GM18519 (cell line): ENCODE measurements around the gene BEAN1.
A peak's percentile ranks its signal among the peaks of the same experiment; 100 is the strongest.

Experiments
- ATAC-seq: cut with Tn5 transposase; IDR thresholded peaks from one replicate; pipeline ENCODE4 v1.9.1; 2021; ENCODE audit warnings: mild to moderate bottlenecking, moderate library complexity; ENCODE audit not compliant: unreplicated experiment, low FRiP score

BEAN1 gene

DNA sequence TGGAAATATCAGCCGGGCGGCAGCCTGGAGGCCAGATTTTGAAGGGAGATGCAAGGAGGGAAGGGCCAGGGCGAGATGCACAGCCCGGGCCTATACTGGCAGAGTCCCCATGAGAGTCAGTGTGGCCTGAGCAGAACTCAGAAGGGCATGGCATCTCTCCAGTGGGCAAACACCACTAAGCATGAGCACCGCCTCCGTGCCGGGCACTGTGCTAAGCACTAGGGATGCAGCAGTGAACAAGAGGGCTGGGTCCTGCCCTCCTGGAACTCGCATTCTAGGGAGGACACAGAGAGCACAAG lies 89.4 kb downstream of the BEAN1 start:
- no peak for ATAC-seq

DNA sequence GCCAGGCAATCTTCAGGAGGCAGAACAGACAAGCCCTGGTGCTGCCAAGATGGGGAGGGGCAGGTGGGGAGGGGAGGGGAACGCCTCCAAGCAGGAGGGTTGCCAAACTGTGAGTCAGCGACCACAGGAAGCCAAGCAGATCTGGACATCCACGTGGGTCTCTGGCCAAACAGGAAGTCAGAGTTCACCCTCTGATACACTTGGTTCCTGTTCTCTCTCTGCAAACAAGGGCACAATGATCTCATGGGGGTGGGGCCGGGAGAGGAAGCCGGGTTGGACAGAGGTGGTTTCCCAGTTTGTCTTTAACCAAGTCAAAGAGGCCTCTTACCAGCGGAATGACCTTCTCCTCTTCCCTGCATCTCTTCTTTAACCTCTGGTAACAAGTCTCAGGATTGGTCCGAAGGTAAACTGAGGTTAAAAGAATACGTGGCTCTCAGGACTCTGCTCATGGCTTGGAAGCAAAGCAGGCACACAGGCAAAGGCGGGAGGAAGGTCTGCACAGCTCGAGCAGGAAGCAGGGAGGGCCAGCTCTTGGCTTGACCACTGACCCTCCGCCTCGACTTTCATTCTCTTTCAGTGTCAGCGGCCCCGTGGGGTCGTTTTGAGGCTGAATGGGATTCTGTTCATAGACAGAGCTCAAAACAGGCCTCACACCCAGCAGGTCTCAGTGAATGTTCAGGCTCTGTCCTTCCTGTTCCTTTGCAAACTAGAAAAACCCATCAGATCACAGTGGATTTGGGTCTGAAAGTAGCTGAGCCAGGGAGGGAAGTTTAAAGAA lies 89.9 kb downstream of the BEAN1 start:
- peak; percentile 95 for ATAC-seq

DNA sequence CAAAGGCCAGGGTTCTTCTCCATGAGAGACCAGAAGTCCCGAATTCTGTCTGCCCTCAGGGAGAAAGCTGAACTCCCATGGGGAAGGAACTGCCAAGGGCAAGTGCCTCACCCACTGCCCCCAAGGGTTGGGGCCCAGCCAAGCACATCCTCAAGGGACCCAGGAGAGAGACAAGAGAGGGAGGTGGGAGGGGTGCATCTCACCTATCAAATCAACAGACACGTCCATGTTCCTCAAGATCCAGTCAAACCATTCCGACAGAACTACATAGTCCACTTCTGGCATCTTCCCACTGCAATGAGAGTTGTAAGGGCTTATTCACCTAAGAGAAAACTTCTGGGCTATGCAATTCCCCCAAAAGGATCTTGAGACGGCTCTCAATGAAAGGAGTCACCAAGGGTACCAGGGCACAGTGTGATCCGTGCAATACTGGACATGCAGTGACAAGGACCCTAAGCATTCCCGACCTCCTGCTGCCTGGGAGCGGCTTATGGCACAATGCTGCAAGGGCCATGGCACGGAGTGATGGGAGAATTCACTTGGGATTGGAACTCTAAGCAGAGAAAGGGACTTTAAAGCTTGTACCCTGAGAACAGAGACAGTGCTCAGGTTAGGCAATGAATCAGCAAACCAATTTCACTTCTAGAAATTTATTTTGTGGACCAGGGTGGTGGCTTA lies 90.6 kb downstream of the BEAN1 start:
- no peak for ATAC-seq

DNA sequence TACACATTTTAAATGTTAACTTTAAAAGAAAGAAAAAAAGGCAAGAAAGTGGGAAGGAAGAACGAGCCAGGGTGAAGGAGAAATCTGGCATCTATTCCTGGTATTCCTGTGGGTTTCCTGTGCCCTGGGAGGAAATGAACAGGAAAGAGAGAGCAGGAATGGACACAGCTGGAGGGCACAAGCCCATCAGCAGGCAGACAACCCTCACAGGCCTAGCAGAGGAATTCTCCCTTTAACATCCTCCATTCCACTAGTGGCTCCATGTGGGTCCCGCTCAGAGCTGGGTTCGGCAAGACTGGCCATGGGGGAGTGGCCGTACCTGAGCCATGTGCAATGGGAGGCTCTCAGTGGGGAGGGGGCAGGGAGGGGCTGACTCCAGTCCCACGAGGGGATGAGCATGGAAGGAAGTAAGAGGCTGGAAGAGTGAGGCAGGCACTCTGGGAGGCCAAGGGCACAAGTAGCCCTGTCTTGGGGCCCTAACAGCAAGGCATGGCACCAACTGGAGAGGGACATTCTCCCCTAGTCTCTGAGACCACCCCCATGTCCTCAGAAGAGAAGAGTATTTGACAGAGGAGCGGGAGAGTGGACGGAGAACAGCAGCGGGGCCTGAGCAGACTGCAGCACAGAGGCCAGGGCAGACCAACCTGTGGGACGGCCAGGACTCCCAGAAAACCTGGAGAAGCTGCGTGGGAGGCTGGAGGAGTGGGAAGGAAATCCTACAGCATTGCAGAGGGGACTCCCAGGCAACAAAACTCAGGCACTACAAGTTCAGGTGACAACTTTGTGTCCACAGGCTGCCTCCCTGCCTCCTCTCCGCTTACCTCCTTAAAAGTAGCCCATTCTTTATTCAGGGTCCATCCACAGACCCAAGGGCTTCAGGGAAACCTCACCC lies 92.6 kb downstream of the BEAN1 start:
- no peak for ATAC-seq

DNA sequence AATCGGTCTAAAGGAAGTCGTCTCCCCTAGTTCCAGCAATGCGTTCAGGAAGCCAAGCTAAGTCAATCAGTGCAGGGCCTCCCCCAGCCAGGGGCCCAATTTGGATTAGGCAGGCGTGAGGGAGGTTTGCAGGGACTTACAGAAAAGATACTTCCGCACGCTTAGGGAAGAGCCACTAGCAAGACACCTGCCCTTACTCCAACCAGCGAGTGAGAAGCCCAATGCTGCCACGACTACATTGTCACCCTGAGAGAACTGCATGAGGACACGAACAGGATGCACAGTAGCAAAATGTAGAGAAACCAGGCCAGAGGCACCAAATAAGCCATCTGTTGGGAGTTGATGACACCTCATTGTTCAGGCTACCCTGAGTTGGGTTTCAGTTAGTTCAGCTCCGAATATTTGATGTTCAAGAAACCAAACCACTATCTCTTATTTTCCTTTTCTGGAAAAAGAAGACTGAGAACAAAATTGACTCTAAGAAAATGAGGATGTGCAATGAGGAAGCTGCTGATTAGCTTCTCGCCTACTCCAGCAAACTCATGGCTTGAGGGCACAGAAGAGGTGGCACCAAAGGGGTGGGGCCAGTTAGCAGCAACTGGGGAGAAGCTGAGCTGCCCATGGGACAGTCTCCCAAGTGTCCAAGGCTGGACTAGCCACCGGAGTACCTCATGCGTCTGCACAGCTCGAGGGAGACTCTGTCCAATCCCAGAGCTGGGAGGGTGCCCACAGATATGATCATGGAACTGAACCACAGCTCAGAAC lies 93.5 kb downstream of the BEAN1 start:
- ATAC-seq = no peak

DNA sequence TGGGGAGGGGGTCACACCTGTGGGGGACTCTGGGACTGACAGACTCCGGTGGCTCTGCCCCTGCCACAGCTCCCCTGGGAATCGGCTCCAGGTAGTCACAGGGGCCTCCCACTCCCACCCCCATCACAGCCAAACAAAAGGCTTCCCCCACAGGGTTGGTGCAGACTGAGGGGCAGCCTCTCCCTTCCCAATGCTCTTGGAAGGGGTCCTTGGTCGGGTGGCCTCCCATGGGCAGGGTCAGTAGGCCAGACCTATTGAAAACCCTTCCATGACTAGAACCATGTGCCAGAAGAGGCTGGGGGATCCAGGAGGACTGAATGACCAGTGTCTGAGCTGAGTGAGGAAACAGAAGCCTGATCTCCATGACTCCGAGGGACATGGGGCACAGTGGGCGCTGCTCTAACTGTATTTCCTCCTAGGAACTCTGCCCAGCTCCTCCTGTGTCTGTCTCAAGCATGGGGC lies 94.2 kb downstream of the BEAN1 start:
- ATAC-seq = no peak

DNA sequence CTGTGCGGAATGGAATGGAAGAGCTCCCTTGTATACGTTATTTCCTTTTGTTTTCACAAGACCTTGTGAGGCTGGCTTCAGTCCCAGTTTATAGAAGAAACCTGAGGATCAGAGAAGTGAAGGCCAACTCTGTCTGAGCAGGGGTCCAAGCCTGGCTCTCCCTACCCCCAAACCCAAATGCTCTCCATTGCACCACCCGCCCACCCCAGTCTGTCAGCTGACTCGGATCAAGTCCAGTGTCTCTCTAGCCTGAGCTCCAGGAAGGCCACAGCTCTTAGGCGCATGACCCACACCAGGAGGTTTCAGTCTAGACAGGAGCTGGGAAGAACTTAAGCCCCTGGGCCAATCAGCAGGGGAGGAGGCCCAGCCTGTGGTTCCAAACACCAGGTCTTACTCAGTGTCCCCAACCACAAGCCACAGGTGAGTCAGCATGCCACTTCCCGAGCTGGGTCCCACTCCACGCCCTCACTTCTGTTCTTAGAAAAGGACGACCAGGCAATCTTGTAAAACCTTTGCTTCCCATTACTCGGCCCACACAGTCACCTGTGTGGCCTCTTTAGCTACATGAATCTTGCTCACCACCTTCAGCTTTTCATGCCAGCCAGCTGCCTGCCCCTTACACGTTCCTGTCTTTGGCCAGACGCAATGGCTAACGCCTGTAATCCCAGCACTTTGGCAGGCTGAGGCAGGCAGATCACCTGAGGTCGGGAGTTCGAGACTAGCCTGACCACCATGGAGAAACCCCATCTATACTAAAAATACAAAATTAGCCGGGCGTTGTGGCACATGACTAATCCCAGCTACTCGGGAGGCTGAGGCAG lies 95.1 kb downstream of the BEAN1 start:
- peak; percentile 53 for ATAC-seq

DNA sequence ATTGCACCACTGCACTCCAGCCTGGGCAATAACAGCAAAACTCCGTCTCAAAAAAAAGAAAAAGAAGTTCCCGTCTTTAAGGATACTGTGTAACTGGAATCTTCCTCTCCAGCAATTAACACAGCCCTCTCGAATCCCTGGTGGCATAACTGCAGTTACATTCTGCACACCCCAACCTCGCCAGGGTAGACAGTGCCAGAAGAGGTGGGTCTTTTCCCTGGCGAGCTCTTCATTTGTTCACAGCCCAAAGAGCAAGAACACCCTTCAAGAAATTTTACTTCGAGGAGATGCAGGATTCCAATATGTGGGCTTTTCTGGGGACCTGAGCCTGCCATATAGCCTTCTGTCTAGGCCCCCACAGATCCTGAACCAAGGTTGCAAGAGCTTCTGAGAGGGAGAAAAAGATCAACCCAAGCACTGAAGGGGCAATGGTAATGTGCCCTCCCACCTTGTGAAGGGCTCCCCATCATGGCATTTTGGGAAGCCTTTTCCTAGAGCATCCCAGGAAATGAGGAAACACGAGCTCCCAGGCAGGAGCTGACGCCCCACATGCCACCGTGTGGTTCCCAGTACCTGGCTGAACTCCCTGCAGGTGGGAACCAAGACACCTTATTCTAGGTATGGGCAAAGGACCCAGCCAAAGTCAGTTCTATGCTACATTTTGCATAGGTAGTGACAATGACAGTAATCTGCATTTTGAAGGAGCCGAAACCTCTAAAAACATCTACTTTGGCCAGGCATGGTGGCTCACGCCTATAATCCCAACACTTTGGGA lies 95.9 kb downstream of the BEAN1 start:
- ATAC-seq = no peak

DNA sequence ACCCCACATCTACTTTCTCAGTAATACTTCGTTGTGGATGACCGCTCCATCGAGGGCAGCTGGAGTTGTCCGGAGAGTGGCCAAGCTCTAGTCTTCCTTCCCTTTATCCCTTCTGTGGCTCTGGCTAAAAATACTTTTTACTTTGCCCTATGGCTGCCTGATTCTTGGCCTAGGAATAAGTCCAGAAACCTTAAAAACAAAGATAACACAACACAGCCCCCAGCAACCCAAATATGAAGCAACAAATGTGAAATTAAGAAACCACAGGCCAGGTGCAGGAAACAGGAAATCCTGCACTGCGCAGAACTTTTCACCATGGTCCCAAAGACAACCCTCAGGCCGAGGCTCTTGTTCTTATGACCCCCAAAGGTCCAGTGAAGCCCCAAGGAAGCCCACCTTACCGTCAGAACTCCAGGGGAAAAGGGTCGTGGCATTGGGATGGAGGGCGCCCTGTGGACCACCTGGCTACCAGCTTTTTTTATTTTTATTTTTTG lies 96.8 kb downstream of the BEAN1 start:
- ATAC-seq = no peak

DNA sequence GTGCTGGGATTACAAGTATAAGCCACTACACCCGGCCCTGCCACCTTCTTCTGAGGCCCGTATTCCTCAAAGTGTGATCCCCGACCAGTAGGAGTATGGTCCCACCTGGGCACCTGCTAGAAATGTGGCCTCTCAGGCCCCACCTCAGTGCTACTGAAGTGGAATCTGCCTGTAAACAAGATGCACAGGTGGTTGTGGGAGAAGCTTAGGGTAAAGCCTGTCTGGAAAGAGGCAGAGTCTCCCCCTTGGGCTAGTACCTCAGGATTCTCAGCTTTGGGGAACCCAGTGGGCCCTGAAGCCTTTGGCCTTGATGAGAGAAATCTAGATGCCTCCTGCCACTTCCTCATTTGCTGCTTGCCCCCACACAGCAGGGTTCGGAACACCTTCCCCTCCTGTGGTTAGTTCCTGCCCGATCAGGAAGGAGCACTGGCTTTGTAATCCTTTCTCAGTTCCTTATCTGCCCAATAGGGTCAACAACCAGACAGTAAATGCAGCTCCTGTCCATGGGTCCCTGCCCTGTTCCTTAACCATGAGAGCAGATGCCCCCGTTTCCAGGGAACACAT lies 97.6 kb downstream of the BEAN1 start:
- peak; percentile 47 for ATAC-seq

DNA sequence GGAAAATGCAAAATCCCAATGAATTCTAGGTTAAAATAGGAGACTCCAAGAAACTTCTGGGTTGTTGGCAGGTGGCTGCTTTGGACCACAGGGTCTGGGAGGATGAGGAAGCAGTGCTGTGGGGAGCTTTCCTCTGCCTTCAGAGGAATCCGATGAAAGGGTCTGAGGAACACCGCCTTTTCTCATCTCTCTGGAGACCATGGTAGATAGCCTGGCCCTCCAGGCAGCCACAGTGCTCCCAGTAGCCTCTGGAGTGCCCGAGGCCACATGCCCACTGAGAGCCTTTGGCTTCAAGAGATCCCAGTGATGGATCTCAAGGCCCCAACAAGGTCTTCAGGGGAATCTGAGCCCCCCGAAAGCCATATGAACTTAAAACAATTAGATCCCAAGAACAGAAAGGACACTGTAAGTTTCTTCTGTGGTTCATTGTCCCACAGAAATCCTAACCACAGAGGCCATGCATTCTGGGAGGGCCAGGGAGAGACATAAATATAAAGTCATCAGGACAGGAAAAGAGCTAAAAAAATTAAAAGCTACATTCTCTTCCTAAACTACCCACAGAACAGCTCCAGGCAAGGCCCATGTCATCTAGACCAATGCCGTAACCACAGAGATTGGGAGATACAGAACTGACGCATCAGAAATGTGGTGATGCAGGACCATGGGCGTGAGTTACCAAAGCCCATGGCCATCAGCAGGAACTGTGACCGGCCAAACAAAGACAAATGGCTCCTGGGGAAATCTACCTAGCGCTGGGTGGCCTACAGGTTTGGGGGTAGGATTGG lies 98.5 kb downstream of the BEAN1 start:
- no peak for ATAC-seq

DNA sequence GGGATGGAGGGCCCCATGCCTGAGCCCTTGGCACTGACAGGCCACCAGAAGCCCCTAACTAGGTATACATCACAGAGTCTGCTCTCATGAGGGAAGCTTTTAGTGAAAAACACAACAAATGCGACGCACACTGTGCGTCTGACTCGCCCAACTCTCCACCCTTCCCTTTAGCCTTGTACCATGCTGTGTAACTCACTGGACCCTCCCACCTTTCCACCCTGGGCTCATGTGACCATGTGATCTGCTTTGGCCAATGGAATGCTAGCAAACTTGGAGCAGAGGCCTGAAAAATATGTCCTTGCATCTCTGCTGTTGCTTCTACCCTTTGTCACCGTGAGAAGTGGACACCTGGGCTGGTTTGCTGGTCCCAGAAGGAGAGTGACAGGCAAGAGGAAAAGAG lies 101.2 kb downstream of the BEAN1 start:
- ATAC-seq = no peak

DNA sequence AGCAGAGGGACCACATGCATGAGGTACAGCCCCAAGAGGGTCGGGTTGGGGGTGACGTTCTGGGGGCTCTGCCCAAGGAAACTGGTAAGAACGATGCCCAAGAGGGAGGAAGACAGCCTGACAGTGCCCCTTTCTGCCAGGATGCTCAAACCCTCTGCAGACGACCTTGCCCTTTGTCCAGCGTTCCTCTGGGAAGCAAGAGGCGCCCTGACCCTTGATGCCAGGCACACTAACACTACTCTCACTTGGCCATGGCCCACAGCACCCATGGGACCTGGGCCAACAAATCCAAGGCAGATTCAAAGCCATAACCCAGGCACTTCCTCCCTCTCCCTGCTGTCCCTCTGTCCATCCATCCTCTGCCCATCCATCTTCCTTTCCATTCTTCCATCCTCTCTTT lies 102.4 kb downstream of the BEAN1 start:
- ATAC-seq = no peak
